D721Med (cell line): ENCODE measurements around the gene SLC41A2.

Experiments used
- DNase-seq: peaks from one replicate; pipeline ENCODE4 v3.0.0; 2011; ENCODE audit warnings: low spot score; ENCODE audit not compliant: insufficient read length
- FAIRE-seq: peaks from 2 replicates; lab custom pipeline; 2011; peaks lifted over from hg19 to GRCh38; lab: Jason Lieb, UNC
- TF ChIP-seq, protein P1 (sequence below): IDR thresholded peaks from 2 replicates; pipeline ENCODE4 v1.5.1; 2012; ENCODE audit warnings: mild to moderate bottlenecking, control low read depth; ENCODE audit not compliant: insufficient read depth; ENCODE audit errors: missing control alignments

SLC41A2 gene

GRCh38 chr12:104963757-104964156, 5.7 kb upstream of the SLC41A2 start:
- no peak for FAIRE-seq
- DNase-seq, result no peak
- TF ChIP-seq, protein P1, sequence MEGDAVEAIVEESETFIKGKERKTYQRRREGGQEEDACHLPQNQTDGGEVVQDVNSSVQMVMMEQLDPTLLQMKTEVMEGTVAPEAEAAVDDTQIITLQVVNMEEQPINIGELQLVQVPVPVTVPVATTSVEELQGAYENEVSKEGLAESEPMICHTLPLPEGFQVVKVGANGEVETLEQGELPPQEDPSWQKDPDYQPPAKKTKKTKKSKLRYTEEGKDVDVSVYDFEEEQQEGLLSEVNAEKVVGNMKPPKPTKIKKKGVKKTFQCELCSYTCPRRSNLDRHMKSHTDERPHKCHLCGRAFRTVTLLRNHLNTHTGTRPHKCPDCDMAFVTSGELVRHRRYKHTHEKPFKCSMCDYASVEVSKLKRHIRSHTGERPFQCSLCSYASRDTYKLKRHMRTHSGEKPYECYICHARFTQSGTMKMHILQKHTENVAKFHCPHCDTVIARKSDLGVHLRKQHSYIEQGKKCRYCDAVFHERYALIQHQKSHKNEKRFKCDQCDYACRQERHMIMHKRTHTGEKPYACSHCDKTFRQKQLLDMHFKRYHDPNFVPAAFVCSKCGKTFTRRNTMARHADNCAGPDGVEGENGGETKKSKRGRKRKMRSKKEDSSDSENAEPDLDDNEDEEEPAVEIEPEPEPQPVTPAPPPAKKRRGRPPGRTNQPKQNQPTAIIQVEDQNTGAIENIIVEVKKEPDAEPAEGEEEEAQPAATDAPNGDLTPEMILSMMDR, result no peak

- FAIRE-seq (no peak), DNase-seq (no peak)
- TF ChIP-seq, protein P1, result no peak
Observed at GRCh38 chr12:104960464-104960863, 2.4 kb upstream of the SLC41A2 start.

- no peak for DNase-seq
Observed at GRCh38 chr12:104959335-104959841, 1.3 kb upstream of the SLC41A2 start.

DNA sequence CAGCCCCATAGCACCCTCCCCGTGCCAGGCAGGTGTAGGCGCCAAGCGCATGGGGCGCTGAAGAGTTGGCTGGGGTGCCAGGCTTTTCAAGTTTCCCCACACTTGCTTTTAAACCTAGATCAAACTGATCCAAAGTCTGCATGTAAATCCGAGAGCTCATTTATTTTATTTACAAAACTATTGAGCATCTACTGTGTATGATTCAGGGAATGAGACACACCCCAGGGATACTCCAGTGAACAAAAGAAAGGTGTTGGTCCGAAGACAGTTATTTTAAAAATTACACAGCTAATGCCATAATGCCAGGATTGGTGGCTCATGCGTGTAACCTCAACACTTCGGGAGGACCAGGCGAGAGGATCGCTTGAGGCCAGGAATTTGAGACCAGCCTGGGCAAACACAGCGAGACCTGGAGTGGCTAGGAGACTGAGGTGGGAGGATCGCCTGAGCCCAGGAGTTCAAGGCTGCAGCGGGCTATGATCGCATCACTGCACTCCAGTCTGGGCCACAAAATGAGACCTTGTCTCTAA, 780 bp upstream of the SLC41A2 start:
- FAIRE-seq, result no peak
- TF ChIP-seq, protein P1, result no peak
- no peak for DNase-seq

More at GRCh38 chr12:104959335-104959841, 1.3 kb upstream of the SLC41A2 start:
- no peak for FAIRE-seq
- TF ChIP-seq, protein P1, result no peak

DNA sequence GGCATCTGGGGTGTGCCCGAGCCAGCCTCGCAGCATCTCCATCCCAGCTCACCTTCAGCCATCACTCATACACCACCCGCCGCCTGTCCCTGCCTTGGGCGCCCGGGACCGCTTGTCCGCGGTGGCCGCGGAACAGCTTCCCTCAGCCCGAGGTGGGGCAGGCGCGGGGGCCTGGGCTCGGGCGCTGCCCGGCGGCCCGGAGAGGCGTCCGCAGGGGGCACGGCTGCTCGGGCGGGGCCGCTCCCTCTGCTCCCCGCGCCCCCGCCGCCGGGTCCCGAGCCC, 430 bp downstream of the SLC41A2 start:
- DNase-seq (no peak), FAIRE-seq (no peak)
- TF ChIP-seq, protein P1, result no peak

GRCh38 chr12:104956870-104957718, 996 bp downstream of the SLC41A2 start:
- FAIRE-seq (no peak), DNase-seq (no peak)
- TF ChIP-seq, protein P1, result no peak

GRCh38 chr12:104955703-104956102, 2.4 kb downstream of the SLC41A2 start:
- DNase-seq, result no peak
- TF ChIP-seq, protein P1, result no peak
- FAIRE-seq, result no peak
